22Rv1 (cell line): ENCODE results near the gene ACOX3.

Experiments used
- CTCF ChIP-seq: fragments of 450-650 bp; IDR thresholded peaks from 2 replicates; pipeline ENCODE4 v1.5.1; 2017; ENCODE audit warnings: mild to moderate bottlenecking
- ZFX ChIP-seq: fragments of 450-650 bp; IDR thresholded peaks from 2 replicates; pipeline ENCODE4 v1.6.1; 2017; ENCODE audit warnings: antibody characterized with exemption, borderline replicate concordance

GRCh38 chr4:8407316-8407715 lies 33.2 kb downstream of the ACOX3 start:
- TF ChIP-seq CTCF (no peak; the same call in 1 of the 2 replicates), ZFX (no peak)
